Gastroesophageal sphincter (tissue), 3 donors: ENCODE data around the gene LRP1-AS.

ENCODE experiments used
- EP300 ChIP-seq: sonication (generic); formaldehyde crosslinking; IDR thresholded peaks from one replicate; pipeline ENCODE4 v1.6.1; 2017; ENCODE audit warnings: antibody characterized with exemption, mild to moderate bottlenecking
- POLR2A ChIP-seq, 2 donors: fragments of 450-650 bp; IDR thresholded peaks; one replicate each; pipeline ENCODE4 v1.6.1; 2017; ENCODE audit warnings: antibody characterized with exemption in 2 of 2, mild to moderate bottlenecking in 2 of 2, moderate library complexity in 1 of 2
- POLR2AphosphoS5 ChIP-seq: sonication (generic); formaldehyde crosslinking; IDR thresholded peaks from one replicate; pipeline ENCODE4 v1.6.1; 2017; ENCODE audit warnings: antibody characterized with exemption
- TF ChIP-seq, protein P1 (sequence below), 4 experiments: fragments of 200-600 bp in 2 of 4; fragments of 450-650 bp in 2 of 4; sonication (generic) in 1 of 4; IDR thresholded peaks; one replicate each; pipeline ENCODE4 v1.5.1; 2017 to 2019; ENCODE audit warnings: antibody characterized with exemption in 4 of 4, mild to moderate bottlenecking in 2 of 4, moderate library complexity in 2 of 4

DNA sequence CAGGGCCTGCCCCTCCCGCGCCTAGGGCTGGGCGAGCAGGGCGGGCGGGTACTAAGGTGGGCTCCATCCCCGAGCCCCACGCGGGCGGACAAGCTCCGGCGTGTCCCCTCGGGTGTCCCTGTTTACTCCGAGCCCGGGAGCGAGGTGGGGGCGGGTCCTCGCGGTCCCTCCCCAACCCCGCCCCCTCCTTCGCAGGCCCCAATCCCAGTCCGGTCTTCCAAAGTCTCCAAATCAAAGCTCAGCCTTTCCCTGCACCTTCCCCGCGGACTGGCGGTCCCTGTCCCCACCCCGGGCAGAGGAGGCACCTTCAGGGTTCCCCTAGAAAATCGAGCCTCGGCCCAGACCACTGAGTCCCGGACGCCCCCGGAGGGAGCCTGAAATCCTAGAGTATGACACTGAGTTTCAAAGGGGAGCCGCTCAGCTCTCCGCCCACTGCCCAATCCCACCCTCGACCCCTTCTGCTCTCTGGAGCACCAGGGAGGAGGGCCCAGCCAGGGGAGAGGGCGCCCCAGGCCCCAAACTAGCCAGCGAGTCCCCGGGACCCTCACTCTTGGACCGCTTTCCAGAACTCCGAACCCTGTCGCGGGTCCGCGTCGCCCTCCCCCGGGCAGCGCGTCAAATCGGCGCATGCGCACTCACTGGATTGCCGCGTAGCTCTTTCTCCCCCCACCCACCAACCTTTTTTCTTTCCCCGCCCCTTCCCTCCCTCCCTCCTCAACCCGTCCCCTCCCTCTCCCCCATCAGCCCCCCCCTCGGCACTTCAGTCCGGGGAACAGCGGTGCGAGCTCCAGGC lies 19.5 kb downstream of the LRP1-AS start, which contains the start of gene LRP1:
- peak; percentile 74 to 79 for TF ChIP-seq POLR2A (IDR thresholded peaks at IDR 0.05)
- TF ChIP-seq, protein P1, sequence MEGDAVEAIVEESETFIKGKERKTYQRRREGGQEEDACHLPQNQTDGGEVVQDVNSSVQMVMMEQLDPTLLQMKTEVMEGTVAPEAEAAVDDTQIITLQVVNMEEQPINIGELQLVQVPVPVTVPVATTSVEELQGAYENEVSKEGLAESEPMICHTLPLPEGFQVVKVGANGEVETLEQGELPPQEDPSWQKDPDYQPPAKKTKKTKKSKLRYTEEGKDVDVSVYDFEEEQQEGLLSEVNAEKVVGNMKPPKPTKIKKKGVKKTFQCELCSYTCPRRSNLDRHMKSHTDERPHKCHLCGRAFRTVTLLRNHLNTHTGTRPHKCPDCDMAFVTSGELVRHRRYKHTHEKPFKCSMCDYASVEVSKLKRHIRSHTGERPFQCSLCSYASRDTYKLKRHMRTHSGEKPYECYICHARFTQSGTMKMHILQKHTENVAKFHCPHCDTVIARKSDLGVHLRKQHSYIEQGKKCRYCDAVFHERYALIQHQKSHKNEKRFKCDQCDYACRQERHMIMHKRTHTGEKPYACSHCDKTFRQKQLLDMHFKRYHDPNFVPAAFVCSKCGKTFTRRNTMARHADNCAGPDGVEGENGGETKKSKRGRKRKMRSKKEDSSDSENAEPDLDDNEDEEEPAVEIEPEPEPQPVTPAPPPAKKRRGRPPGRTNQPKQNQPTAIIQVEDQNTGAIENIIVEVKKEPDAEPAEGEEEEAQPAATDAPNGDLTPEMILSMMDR (IDR thresholded peaks at IDR 0.05): no peak
- no peak for TF ChIP-seq EP300
- peak; percentile 86 for TF ChIP-seq POLR2AphosphoS5
